ENCODE measurements around the gene DNAAF1. TPM values are rescaled to one million over a fixed set of nuclear protein-coding genes. Genes with fewer than 3 reads are reported as not detected.
"Not testable (repeated sequence)": the region's sequence is repeated elsewhere in the genome, so short reads cannot be mapped to it uniquely, and the experiment has no call there.

DNAAF1 gene
- total RNA-seq, 1 donor = 0.36 TPM

- H3K27ac ChIP-seq (ENCODE audit: low read depth, low read length) = no peak overlapping the region
- no peak overlapping the region for H3K4me3 ChIP-seq (ENCODE audit: insufficient read depth, low read length)
- no peak overlapping the region for H2AFZ ChIP-seq (ENCODE audit: low read length)
- no peak for TF ChIP-seq CTCF (IDR thresholded peaks at IDR 0.05; ENCODE audit: extremely low read depth, low read depth, low read length)
- no peaks in the 10 kb centered on the region for H4K20me1 ChIP-seq (ENCODE audit: insufficient read depth, low read length)
- H3K4me2 ChIP-seq (ENCODE audit: insufficient read depth, low read length) = no peak overlapping the region
- DNase-seq (ENCODE audit: insufficient read length, low spot score, missing footprints) = no peak
- H3K4me1 ChIP-seq (ENCODE audit: insufficient read depth, low read length) = no peaks in the 10 kb centered on the region
- peaks cover 15% of the 10 kb centered on the region for H3K27me3 ChIP-seq (ENCODE audit: insufficient read depth, low read length)
- no peaks in the 10 kb centered on the region for H3K79me2 ChIP-seq (ENCODE audit: insufficient read depth, low read length)
- H3K36me3 ChIP-seq (ENCODE audit: insufficient read depth, low read length) = no peaks in the 10 kb centered on the region
- no peaks in the 10 kb centered on the region for H3K9me3 ChIP-seq (ENCODE audit: low read depth, low read length)
Observed at GRCh38 chr16:84214451-84215066, 69.5 kb downstream of the DNAAF1 start.

GRCh38 chr16:84215531-84215930 is 70.4 kb downstream of the DNAAF1 start:
- DNase-seq (ENCODE audit: insufficient read length, low spot score, missing footprints) = peak; percentile 43
- Histone ChIP-seq H2AFZ (ENCODE audit: low read length) (no peak overlapping the region), H3K27me3 (ENCODE audit: insufficient read depth, low read length) (peaks cover 15% of the 10 kb centered on the region), H3K4me2 (ENCODE audit: insufficient read depth, low read length) (no peak overlapping the region), H3K9me3 (ENCODE audit: low read depth, low read length) (no peaks in the 10 kb centered on the region), H3K79me2 (ENCODE audit: insufficient read depth, low read length) (no peaks in the 10 kb centered on the region), H3K4me3 (ENCODE audit: insufficient read depth, low read length) (no peak overlapping the region), H4K20me1 (ENCODE audit: insufficient read depth, low read length) (no peaks in the 10 kb centered on the region), H3K36me3 (ENCODE audit: insufficient read depth, low read length) (no peaks in the 10 kb centered on the region), H3K4me1 (ENCODE audit: insufficient read depth, low read length) (no peaks in the 10 kb centered on the region), H3K27ac (ENCODE audit: low read depth, low read length) (no peak overlapping the region)
- no peak for TF ChIP-seq CTCF (IDR thresholded peaks at IDR 0.05; ENCODE audit: extremely low read depth, low read depth, low read length)

GRCh38 chr16:84216144-84216543 is 71.0 kb downstream of the DNAAF1 start:
- H3K4me3 ChIP-seq (ENCODE audit: insufficient read depth, low read length); H2AFZ ChIP-seq (ENCODE audit: low read length); H3K4me2 ChIP-seq (ENCODE audit: insufficient read depth, low read length); H3K79me2 ChIP-seq (ENCODE audit: insufficient read depth, low read length); H3K27ac ChIP-seq (ENCODE audit: low read depth, low read length); H3K36me3 ChIP-seq (ENCODE audit: insufficient read depth, low read length); H3K9me3 ChIP-seq (ENCODE audit: low read depth, low read length); H3K4me1 ChIP-seq (ENCODE audit: insufficient read depth, low read length); H4K20me1 ChIP-seq (ENCODE audit: insufficient read depth, low read length); DNase-seq (ENCODE audit: insufficient read length, low spot score, missing footprints): not testable (repeated sequence)
- H3K27me3 ChIP-seq (ENCODE audit: insufficient read depth, low read length) = peaks cover 15% of the 10 kb centered on the region

- Histone ChIP-seq H3K4me2 (ENCODE audit: insufficient read depth, low read length) (no peak overlapping the region), H3K27ac (ENCODE audit: low read depth, low read length) (no peak overlapping the region), H3K79me2 (ENCODE audit: insufficient read depth, low read length) (no peaks in the 10 kb centered on the region), H4K20me1 (ENCODE audit: insufficient read depth, low read length) (no peaks in the 10 kb centered on the region), H2AFZ (ENCODE audit: low read length) (no peak overlapping the region), H3K27me3 (ENCODE audit: insufficient read depth, low read length) (peaks cover 11% of the 10 kb centered on the region), H3K9me3 (ENCODE audit: low read depth, low read length) (no peaks in the 10 kb centered on the region), H3K36me3 (ENCODE audit: insufficient read depth, low read length) (no peaks in the 10 kb centered on the region), H3K4me3 (ENCODE audit: insufficient read depth, low read length) (no peak overlapping the region), H3K4me1 (ENCODE audit: insufficient read depth, low read length) (no peaks in the 10 kb centered on the region)
- peak; percentile 19 for DNase-seq (ENCODE audit: insufficient read length, low spot score, missing footprints)
- no peak for TF ChIP-seq CTCF (IDR thresholded peaks at IDR 0.05; ENCODE audit: extremely low read depth, low read depth, low read length)
Observed at GRCh38 chr16:84218176-84218823, 73.2 kb downstream of the DNAAF1 start.
